Epithelial cell of proximal tubule (primary cell): ENCODE measurements around the gene RTP5. TPM values are rescaled to one million over a fixed set of nuclear protein-coding genes. Genes with fewer than 3 reads are reported as not detected.

Experiments used
- DNase-seq: peaks from one replicate; pipeline ENCODE4 v3.0.0-alpha.2; 2011; ENCODE audit warnings: low read depth
- H3K4me3 ChIP-seq: 2 replicates; pipeline ENCODE4 v1.5.1; 2011; ENCODE audit warnings: low read depth, mild to moderate bottlenecking, low read length
- total RNA-seq: library from RNA; depleted of rRNA; stranded (reverse); fragments of >200 nt; gene quantifications from 2 replicates; pipeline ENCODE4 v1.2.3, GENCODE V29; 2015
- TF ChIP-seq, protein P1 (sequence below): conservative IDR thresholded peaks from 2 replicates; pipeline ENCODE4 v1.5.1; 2012; ENCODE audit warnings: low read depth, mild to moderate bottlenecking, low read length

RTP5 gene
- total RNA-seq, 1 donor from 2014 or later = not detected

GRCh38 chr2:241870081-241870541, 582 bp downstream of the RTP5 start:
- DNase-seq = no peak
- TF ChIP-seq, protein P1, sequence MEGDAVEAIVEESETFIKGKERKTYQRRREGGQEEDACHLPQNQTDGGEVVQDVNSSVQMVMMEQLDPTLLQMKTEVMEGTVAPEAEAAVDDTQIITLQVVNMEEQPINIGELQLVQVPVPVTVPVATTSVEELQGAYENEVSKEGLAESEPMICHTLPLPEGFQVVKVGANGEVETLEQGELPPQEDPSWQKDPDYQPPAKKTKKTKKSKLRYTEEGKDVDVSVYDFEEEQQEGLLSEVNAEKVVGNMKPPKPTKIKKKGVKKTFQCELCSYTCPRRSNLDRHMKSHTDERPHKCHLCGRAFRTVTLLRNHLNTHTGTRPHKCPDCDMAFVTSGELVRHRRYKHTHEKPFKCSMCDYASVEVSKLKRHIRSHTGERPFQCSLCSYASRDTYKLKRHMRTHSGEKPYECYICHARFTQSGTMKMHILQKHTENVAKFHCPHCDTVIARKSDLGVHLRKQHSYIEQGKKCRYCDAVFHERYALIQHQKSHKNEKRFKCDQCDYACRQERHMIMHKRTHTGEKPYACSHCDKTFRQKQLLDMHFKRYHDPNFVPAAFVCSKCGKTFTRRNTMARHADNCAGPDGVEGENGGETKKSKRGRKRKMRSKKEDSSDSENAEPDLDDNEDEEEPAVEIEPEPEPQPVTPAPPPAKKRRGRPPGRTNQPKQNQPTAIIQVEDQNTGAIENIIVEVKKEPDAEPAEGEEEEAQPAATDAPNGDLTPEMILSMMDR = no peak
- no peak overlapping the region for H3K4me3 ChIP-seq

GRCh38 chr2:241870611-241871537, 1.3 kb downstream of the RTP5 start:
- TF ChIP-seq, protein P1 = no peak

GRCh38 chr2:241871538-241872312, 2.2 kb downstream of the RTP5 start:
- TF ChIP-seq, protein P1 = no peak
- no peak overlapping the region for H3K4me3 ChIP-seq
- no peak for DNase-seq

More at GRCh38 chr2:241870611-241871537, 1.3 kb downstream of the RTP5 start:
- no peak for DNase-seq
- H3K4me3 ChIP-seq = no peak overlapping the region

DNA sequence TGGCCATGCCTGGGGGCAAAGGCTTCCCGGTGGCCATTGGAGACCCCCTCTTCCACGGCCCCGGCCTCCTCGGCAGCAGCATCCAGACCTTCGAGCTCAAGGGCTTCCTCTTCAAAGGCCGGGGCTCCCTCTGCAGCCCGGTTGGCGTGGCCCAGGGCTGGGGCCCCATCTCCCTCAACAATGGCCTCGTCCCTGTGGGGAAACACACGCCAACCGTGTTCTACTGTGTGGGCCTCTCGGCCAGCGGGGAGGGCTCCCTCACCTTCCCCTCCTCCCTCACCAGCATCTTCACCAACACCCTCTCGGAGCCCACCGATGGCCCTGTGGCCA, 2.7 kb downstream of the RTP5 start:
- TF ChIP-seq, protein P1 = no peak
- no peak overlapping the region for H3K4me3 ChIP-seq
- DNase-seq = no peak

GRCh38 chr2:241873081-241873802, 3.7 kb downstream of the RTP5 start:
- no peak for DNase-seq
- no peak overlapping the region for H3K4me3 ChIP-seq
- TF ChIP-seq, protein P1 = no peak

- H3K4me3 ChIP-seq = no peak overlapping the region
- TF ChIP-seq, protein P1 = no peak
- no peak for DNase-seq
Observed at GRCh38 chr2:241873803-241874110, 4.2 kb downstream of the RTP5 start.
